Gastrocnemius medialis (tissue), 4 donors: ENCODE data around the gene TBXA2R.

Experiments
- POLR2A ChIP-seq, 2 donors: fragments of 450-650 bp; IDR thresholded peaks; one replicate each; pipeline ENCODE4 v1.6.1; 2017; ENCODE audit warnings: antibody characterized with exemption in 2 of 2, mild to moderate bottlenecking in 2 of 2, moderate library complexity in 2 of 2
- TF ChIP-seq, protein P1 (sequence below), 5 experiments: fragments of 450-650 bp in 3 of 5; fragments of 200-600 bp in 2 of 5; sonication (generic) in 2 of 5; IDR thresholded peaks in 4 of 5; conservative IDR thresholded peaks in 1 of 5; 1 replicate in 4 of 5; 2 replicates in 1 of 5; pipeline ENCODE4 v1.5.1; 2016 to 2019; ENCODE audit warnings: antibody characterized with exemption in 5 of 5, mild to moderate bottlenecking in 3 of 5, moderate library complexity in 3 of 5

DNA sequence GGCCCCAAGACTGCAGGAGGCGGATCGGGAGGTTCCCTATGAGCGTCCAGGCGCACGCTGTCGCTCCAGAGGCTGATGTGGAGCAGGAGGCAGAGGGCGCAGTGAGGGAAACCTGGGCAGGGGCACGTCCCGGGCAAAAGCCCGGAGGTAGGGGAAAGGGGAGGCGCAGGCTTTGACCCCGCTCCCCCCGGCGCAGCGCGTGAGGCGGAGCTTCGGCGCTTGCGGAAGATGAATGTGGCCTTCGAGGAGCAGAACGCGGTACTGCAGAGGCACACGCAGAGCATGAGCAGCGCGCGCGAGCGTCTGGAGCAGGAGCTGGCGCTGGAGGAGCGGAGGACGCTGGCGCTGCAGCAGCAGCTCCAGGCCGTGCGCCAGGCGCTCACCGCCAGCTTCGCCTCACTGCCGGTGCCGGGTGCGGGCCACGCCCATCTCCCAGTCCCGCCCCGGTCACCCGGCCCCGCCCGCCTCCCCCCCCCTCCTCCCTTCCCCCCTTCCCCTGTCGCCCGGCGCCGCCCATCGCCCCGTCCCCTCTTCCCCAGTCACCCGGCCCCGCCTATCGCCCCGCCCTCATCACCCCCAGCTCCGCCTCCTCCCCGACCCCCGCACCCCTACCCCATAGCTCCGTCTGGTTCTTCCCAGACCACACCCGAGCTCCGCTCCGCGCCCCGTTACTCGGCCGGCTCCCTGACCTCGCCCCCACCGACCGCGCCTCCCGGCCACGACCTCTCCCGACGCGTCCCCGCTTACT, 29.8 kb downstream of the TBXA2R start:
- no peak for TF ChIP-seq POLR2A (IDR thresholded peaks at IDR 0.05)
- TF ChIP-seq, protein P1, sequence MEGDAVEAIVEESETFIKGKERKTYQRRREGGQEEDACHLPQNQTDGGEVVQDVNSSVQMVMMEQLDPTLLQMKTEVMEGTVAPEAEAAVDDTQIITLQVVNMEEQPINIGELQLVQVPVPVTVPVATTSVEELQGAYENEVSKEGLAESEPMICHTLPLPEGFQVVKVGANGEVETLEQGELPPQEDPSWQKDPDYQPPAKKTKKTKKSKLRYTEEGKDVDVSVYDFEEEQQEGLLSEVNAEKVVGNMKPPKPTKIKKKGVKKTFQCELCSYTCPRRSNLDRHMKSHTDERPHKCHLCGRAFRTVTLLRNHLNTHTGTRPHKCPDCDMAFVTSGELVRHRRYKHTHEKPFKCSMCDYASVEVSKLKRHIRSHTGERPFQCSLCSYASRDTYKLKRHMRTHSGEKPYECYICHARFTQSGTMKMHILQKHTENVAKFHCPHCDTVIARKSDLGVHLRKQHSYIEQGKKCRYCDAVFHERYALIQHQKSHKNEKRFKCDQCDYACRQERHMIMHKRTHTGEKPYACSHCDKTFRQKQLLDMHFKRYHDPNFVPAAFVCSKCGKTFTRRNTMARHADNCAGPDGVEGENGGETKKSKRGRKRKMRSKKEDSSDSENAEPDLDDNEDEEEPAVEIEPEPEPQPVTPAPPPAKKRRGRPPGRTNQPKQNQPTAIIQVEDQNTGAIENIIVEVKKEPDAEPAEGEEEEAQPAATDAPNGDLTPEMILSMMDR (IDR thresholded peaks at IDR 0.05 in 4 of 5, conservative IDR thresholded peaks at IDR 0.05 in 1 of 5): no peak
